Measurements from ENCODE around the gene CAPZA2.
"Not testable (repeated sequence)": the region's sequence is repeated elsewhere in the genome, so short reads cannot be mapped to it uniquely, and the experiment has no call there.

CAPZA2 gene

GRCh38 chr7:116955801-116956476 lies 93.6 kb downstream of the CAPZA2 start:
- DNase-seq, result no peak

- no peak for DNase-seq
Measured at GRCh38 chr7:116956477-116956804, 94.1 kb downstream of the CAPZA2 start.

- no peak for DNase-seq
Measured at GRCh38 chr7:116957874-116958273, 95.5 kb downstream of the CAPZA2 start.

DNA sequence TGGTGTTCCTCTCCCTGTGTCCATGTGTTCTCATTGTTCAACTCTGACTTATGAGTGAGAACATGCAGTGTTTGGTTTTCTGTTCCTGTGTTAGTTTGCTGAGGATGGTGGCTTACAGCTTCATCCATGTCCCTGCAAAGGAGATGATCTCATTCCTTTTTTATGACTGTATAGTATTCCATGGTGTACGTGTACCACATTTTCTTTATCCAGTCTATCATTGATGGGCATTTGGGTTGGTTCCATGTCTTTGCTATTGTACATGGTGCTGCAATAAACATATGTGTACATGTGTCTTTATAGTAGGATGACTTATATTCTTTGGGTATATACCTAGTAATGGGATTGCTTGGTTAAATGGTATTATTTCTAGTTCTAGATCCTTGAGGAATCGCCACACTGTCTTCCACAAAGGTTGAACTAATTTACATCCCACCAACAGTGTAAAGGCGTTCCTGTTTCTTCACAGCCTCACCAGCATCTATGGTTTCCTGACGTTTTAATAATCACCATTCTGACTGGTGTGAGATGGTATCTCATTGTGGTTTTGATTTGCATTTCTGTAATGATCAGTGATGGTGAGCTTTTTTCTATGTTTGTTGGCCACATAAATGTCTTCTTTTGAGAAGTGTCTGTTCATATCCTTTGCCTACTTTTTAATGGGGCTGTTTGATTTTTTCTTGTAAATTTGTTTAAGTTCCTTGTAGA lies 99.7 kb downstream of the CAPZA2 start:
- DNase-seq, result not testable (repeated sequence)

DNA sequence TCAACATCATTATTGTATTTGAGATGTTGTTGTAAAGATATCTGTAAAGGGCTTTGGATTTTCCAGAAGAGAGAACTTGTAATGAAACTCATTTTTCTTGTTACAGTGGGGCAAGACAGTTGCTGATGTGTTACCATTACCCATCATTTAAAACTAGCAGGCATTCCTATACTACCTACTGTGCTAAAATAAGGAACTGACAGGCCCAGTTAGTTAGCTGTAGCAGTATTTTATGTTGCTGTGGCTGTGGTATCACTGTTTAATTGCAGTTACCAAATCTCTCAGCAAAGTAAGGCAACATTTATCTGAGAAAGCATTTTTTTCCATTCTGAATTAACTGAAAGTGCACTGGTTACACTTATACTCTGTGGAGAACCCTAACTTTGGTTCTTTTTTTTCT lies 100.8 kb downstream of the CAPZA2 start:
- no peak for DNase-seq

DNA sequence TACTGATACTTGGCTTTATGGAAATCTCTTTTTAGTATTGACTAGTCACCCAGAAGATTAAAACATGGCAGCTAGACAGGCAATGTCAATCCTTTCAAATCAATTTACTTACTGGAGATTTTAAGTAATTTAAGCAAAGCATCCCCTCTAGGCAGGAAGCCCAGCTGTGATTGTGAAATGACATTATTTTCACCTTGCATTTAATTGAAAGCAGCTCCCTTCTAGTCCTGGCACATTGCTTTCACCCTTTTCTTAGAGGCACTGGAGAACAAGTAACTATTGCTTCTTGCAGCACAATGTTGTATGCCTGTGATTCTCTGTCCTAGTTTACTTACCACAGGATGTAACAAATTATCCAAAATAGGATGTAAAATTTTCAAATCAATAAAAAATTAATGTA lies 104.2 kb downstream of the CAPZA2 start:
- no peak for DNase-seq

DNA sequence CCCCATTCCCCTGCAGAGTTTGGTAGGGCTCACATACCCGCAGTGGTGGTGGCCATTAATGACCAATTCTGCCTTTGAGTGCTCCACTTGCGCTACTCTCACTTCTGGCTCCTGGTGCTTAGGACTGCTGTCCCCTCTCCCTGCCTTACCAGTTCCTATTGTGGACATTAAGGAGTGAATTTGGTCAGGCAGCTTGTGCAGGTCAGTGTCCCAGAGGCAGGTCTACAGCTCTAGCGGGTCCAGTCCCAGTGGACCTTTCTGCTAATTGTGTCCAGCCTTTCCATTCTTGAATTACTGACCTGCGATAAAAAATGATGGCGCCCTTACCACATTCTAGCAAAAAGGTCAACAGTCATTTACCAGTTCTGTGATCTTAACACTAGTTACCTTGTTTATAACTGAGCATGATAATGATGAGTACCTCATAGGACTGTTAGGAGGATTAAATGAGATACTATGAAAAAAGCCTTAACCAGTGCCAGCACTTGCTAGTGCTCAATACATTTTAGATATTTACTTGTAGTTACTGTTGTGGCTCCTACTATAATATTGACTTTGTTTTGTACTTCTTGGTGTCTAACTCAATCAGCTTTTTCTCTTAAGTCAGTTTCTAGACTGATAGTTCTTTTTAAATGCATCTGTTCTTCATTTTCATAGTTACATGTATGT lies 105.0 kb downstream of the CAPZA2 start:
- DNase-seq, result no peak

- DNase-seq, result no peak
Measured at GRCh38 chr7:116967983-116968382, 105.6 kb downstream of the CAPZA2 start.

- DNase-seq, result no peak
Measured at GRCh38 chr7:116968631-116969030, 106.2 kb downstream of the CAPZA2 start.

GRCh38 chr7:116969371-116969902 lies 107.0 kb downstream of the CAPZA2 start:
- DNase-seq, result no peak

DNA sequence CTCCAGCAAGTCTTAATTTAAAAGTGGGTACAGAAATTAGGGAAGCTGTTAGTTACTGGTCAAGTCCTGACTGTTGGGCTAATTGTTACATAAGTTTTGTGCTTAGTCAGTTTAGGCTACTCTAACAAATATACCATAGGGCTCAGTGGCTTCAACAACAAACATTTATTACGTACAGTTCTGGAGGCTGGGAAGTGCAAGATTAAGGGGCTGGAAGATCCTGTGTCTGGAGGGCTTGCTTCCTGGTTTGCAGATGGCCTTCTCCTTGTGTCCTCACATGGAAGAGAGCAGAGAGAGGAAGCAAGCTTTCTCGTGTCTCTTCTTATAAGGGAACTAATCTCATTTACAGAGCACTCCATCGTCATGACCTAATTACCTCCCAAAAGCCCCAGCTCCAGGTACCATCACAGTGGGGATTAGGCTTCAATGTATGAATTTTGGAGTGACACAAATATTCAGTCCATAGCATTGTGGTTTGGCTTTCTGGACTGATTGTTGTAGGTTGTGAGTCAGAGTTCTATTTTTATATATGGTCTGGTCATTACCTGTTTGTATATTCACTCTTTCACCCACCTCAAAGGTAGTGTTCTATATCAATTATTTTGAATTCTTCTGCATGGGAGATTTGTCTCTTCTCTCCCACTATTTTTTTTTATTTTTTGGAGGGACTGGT lies 108.0 kb downstream of the CAPZA2 start:
- DNase-seq, result no peak

DNA sequence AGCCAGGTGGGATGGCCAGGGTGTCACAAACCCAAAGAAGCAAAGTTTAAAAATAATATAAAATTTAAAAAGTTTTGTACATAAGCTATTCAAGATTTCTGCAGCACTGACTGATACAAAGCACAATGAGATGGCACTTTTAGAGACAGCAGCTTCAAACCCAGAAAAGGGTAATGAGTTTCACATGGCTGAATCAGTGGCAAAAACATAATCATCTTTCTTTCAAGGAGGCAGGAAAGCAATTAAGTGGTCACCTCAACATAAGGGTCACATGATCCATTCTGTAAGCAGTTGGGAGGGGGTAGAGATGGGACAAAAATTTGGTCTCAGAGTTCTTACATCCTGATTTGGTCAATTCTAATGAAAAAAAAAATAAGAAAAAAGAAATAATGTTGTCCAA lies 108.8 kb downstream of the CAPZA2 start:
- DNase-seq, result not testable (repeated sequence)

All from activated CD8-positive, alpha-beta memory T cell treated with anti-CD3 and anti-CD28 coated beads, Interleukin-2, amount 50 U/mL, for 48 hours (primary cell).